HG03521 (cell line): ENCODE measurements around the gene IGSF21.

Experiments used
- ATAC-seq: cut with Tn5 transposase; IDR thresholded peaks from one replicate; pipeline ENCODE4 v1.9.1; 2021; ENCODE audit warnings: mild to moderate bottlenecking, moderate library complexity; ENCODE audit not compliant: unreplicated experiment

IGSF21 gene

GRCh38 chr1:18094096-18094495, 13.5 kb upstream of the IGSF21 start:
- no peak for ATAC-seq

GRCh38 chr1:18097206-18097605, 10.4 kb upstream of the IGSF21 start:
- ATAC-seq: no peak

- ATAC-seq: no peak
Measured at GRCh38 chr1:18099026-18099425, 8.6 kb upstream of the IGSF21 start.

- no peak for ATAC-seq
Measured at GRCh38 chr1:18100060-18100459, 7.5 kb upstream of the IGSF21 start.

GRCh38 chr1:18100491-18101063, 7.0 kb upstream of the IGSF21 start:
- ATAC-seq: no peak

GRCh38 chr1:18101508-18101907, 6.1 kb upstream of the IGSF21 start:
- no peak for ATAC-seq

GRCh38 chr1:18103788-18104421, 3.7 kb upstream of the IGSF21 start:
- ATAC-seq: no peak

- ATAC-seq: no peak
Measured at GRCh38 chr1:18104546-18105100, 3.0 kb upstream of the IGSF21 start.

GRCh38 chr1:18105196-18105595, 2.4 kb upstream of the IGSF21 start:
- no peak for ATAC-seq

- ATAC-seq: no peak
Measured at GRCh38 chr1:18108299-18109057, 880 bp downstream of the IGSF21 start.

GRCh38 chr1:18109058-18109755, 1.6 kb downstream of the IGSF21 start:
- no peak for ATAC-seq

GRCh38 chr1:18109756-18110597, 2.4 kb downstream of the IGSF21 start:
- no peak for ATAC-seq

GRCh38 chr1:18110598-18110939, 3.0 kb downstream of the IGSF21 start:
- no peak for ATAC-seq

GRCh38 chr1:18110968-18111367, 3.4 kb downstream of the IGSF21 start:
- ATAC-seq: no peak

GRCh38 chr1:18111605-18112297, 4.2 kb downstream of the IGSF21 start:
- no peak for ATAC-seq

GRCh38 chr1:18112611-18113010, 5.0 kb downstream of the IGSF21 start:
- no peak for ATAC-seq

- ATAC-seq: no peak
Measured at GRCh38 chr1:18114726-18115410, 7.3 kb downstream of the IGSF21 start.

GRCh38 chr1:18116777-18117176, 9.2 kb downstream of the IGSF21 start:
- ATAC-seq: no peak

GRCh38 chr1:18118078-18118477, 10.5 kb downstream of the IGSF21 start:
- no peak for ATAC-seq
